Iris pigment epithelial cell (primary cell): Measurements from ENCODE around the gene CEACAM1.
A peak's percentile ranks its signal among the peaks of the same experiment; 100 is the strongest.
"Not testable (repeated sequence)": the region's sequence is repeated elsewhere in the genome, so short reads cannot be mapped to it uniquely, and the experiment has no call there.

Experiments used
- DNase-seq: peaks from one replicate; pipeline ENCODE4 v3.0.0-alpha.2; 2011; ENCODE audit warnings: low read depth

Gene CEACAM1

GRCh38 chr19:42511340-42511739 is 16.9 kb downstream of the CEACAM1 start:
- no peak for DNase-seq

- DNase-seq: no peak
These were observed 19.3 kb downstream of the CEACAM1 start for GRCh38 chr19:42508892-42509444.

GRCh38 chr19:42505066-42505465 is 23.2 kb downstream of the CEACAM1 start:
- no peak for DNase-seq

GRCh38 chr19:42501733-42502132 is 26.5 kb downstream of the CEACAM1 start:
- no peak for DNase-seq

GRCh38 chr19:42501243-42501642 is 27.0 kb downstream of the CEACAM1 start:
- DNase-seq: not testable (repeated sequence)

GRCh38 chr19:42498169-42498757 is 30.0 kb downstream of the CEACAM1 start:
- DNase-seq: no peak

- DNase-seq: no peak
These were observed 30.7 kb downstream of the CEACAM1 start for GRCh38 chr19:42497492-42498168.

- DNase-seq: no peak
These were observed 31.7 kb downstream of the CEACAM1 start for GRCh38 chr19:42496460-42497133.

GRCh38 chr19:42495663-42496062 is 32.6 kb downstream of the CEACAM1 start:
- DNase-seq: no peak

GRCh38 chr19:42494321-42494720 is 34.0 kb downstream of the CEACAM1 start:
- no peak for DNase-seq

GRCh38 chr19:42488783-42489521 is 39.3 kb downstream of the CEACAM1 start:
- DNase-seq: no peak

GRCh38 chr19:42487798-42488178 is 40.5 kb downstream of the CEACAM1 start:
- DNase-seq: no peak

- no peak for DNase-seq
These were observed 41.1 kb downstream of the CEACAM1 start for GRCh38 chr19:42487032-42487797.

- not testable (repeated sequence) for DNase-seq
These were observed 43.2 kb downstream of the CEACAM1 start for GRCh38 chr19:42485036-42485435.

GRCh38 chr19:42480335-42481095 is 47.8 kb downstream of the CEACAM1 start:
- peak; percentile 87 for DNase-seq

- DNase-seq: no peak
These were observed 48.5 kb downstream of the CEACAM1 start for GRCh38 chr19:42479736-42480135.

- DNase-seq: no peak
These were observed 49.4 kb downstream of the CEACAM1 start for GRCh38 chr19:42478765-42479311.

- no peak for DNase-seq
These were observed 50.3 kb downstream of the CEACAM1 start for GRCh38 chr19:42477933-42478332.

- no peak for DNase-seq
These were observed 51.2 kb downstream of the CEACAM1 start for GRCh38 chr19:42477117-42477516.

GRCh38 chr19:42475366-42475765 is 52.9 kb downstream of the CEACAM1 start:
- DNase-seq: no peak

- DNase-seq: no peak
These were observed 53.5 kb downstream of the CEACAM1 start for GRCh38 chr19:42474743-42475142.
